Kidney epithelial cell (primary cell): ENCODE measurements around the gene ZSCAN22. TPM values are rescaled to one million over a fixed set of nuclear protein-coding genes. Genes with fewer than 3 reads are reported as not detected.
"Not testable (repeated sequence)": the region's sequence is repeated elsewhere in the genome, so short reads cannot be mapped to it uniquely, and the experiment has no call there.

ENCODE experiments used
- DNase-seq: peaks from one replicate; pipeline ENCODE4 v3.0.0-alpha.2; 2010; ENCODE audit warnings: low read depth
- H3K27me3 ChIP-seq: 2 replicates; pipeline ENCODE4 v1.6.0; 2011; ENCODE audit warnings: low read length; ENCODE audit not compliant: control insufficient read depth, insufficient read depth
- H3K36me3 ChIP-seq: 2 replicates; pipeline ENCODE4 v1.5.1; 2011; ENCODE audit warnings: low read length; ENCODE audit not compliant: control insufficient read depth, insufficient read depth
- H3K4me3 ChIP-seq: 2 replicates; pipeline ENCODE4 v1.5.1; 2011; ENCODE audit warnings: low read depth, mild to moderate bottlenecking, control low read depth, low read length
- CTCF ChIP-seq: IDR thresholded peaks from 2 replicates; pipeline ENCODE4 v1.5.1; 2011; ENCODE audit warnings: mild to moderate bottlenecking, moderate library complexity, low read length, control low read depth, inconsistent platforms; ENCODE audit not compliant: insufficient read depth, poor library complexity, severe bottlenecking
- total RNA-seq: library from RNA; depleted of rRNA; stranded (reverse); fragments of >200 nt; gene quantifications from 2 replicates; pipeline ENCODE4 v1.2.3, GENCODE V29; 2015

Gene ZSCAN22
- total RNA-seq, 1 donor from 2014 or later, result 2.0 TPM

- Histone ChIP-seq H3K36me3 (no peaks in the 10 kb centered on the region), H3K27me3 (no peaks in the 10 kb centered on the region), H3K4me3 (no peak overlapping the region)
- no peak for DNase-seq
- no peak for TF ChIP-seq CTCF
These were observed 47.4 kb downstream of the ZSCAN22 start for GRCh38 chr19:58374200-58374599.

GRCh38 chr19:58376724-58377123 lies 49.9 kb downstream of the ZSCAN22 start:
- H3K36me3 ChIP-seq, H3K27me3 ChIP-seq, DNase-seq, H3K4me3 ChIP-seq: not testable (repeated sequence)

DNA sequence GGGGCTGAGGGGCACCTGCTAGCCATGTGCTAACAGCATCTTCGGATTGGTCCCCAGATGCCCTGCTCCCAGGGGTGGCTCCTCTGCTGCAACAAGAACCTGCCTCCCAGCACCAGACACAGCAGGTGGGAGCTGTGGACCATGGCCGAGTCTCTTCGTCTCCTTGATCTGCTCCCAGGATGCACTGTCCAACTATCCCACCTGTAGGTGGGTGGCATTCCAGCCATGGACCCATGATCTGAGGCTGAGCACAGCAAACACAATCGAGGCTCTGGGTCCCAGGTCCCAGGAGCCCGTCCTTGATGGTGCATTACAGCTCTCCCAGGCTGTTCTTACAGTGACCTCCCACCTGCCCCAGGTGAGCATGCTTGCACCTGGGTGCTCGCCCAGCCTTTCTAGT lies 52.5 kb downstream of the ZSCAN22 start:
- no peak for DNase-seq
- no peak for TF ChIP-seq CTCF
- Histone ChIP-seq H3K36me3 (no peaks in the 10 kb centered on the region), H3K27me3 (no peaks in the 10 kb centered on the region), H3K4me3 (no peak overlapping the region)

- DNase-seq, result no peak
- H3K36me3 ChIP-seq, result no peaks in the 10 kb centered on the region
- no peak for TF ChIP-seq CTCF
- peak overlapping the region; percentile 67 for H3K4me3 ChIP-seq
- no peaks in the 10 kb centered on the region for H3K27me3 ChIP-seq
These were observed 53.4 kb downstream of the ZSCAN22 start for GRCh38 chr19:58380037-58380661.

- peak; percentile 100 for DNase-seq
- no peaks in the 10 kb centered on the region for H3K36me3 ChIP-seq
- peak within 1 kb of the TSS; percentile 67 for H3K4me3 ChIP-seq
- H3K27me3 ChIP-seq, result no peaks in the 10 kb centered on the region
- no peak for TF ChIP-seq CTCF
These were observed 54.1 kb downstream of the ZSCAN22 start, which contains the start of gene ZNF837 for GRCh38 chr19:58380662-58381459. TSS of gene ZNF837 (minus strand) at chr19:58381030. CDS start at chr19:58369332, 11,698 bp downstream.

GRCh38 chr19:58381460-58382212 lies 54.8 kb downstream of the ZSCAN22 start:
- H3K4me3 ChIP-seq, result peak overlapping the region; percentile 67
- no peaks in the 10 kb centered on the region for H3K36me3 ChIP-seq
- TF ChIP-seq CTCF, result no peak
- H3K27me3 ChIP-seq, result no peaks in the 10 kb centered on the region
- DNase-seq, result no peak
